ENCODE data around the gene GTF2B.

Gene GTF2B

DNA sequence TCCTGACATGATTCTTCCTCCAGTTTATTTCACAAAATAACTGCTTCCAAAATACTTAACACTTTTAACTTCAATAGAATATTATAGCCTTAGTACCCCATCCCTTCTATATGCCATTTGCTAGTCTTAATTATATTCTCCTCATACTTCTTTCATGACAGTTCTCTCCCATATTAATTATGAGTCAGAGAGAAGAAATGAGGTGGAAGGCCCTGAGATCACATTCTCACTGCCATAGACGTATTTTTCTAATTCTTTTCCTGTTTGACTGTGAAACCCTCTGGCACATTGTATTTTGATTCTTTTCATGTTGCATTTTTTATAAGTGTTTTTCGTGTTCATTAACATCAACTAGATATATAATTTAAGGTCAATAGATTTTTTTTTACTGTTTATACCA is 88.4 kb downstream of the GTF2B start:
- DNase-seq (ENCODE audit: extremely low spot score, insufficient read length, low read depth) (no peak), FAIRE-seq (no peak)
